GM10266 (cell line): ENCODE results near the gene TXN2.

Experiments
- DNase-seq: peaks from one replicate; pipeline ENCODE4 v3.0.0; 2012; ENCODE audit errors: extremely low spot score
- TF ChIP-seq, protein P1 (sequence below): IDR thresholded peaks from 2 replicates; pipeline ENCODE4 v1.5.1; 2012; ENCODE audit warnings: mild to moderate bottlenecking, low read depth; ENCODE audit not compliant: control insufficient read depth, insufficient read depth; ENCODE audit errors: missing control alignments

TXN2 gene

DNA sequence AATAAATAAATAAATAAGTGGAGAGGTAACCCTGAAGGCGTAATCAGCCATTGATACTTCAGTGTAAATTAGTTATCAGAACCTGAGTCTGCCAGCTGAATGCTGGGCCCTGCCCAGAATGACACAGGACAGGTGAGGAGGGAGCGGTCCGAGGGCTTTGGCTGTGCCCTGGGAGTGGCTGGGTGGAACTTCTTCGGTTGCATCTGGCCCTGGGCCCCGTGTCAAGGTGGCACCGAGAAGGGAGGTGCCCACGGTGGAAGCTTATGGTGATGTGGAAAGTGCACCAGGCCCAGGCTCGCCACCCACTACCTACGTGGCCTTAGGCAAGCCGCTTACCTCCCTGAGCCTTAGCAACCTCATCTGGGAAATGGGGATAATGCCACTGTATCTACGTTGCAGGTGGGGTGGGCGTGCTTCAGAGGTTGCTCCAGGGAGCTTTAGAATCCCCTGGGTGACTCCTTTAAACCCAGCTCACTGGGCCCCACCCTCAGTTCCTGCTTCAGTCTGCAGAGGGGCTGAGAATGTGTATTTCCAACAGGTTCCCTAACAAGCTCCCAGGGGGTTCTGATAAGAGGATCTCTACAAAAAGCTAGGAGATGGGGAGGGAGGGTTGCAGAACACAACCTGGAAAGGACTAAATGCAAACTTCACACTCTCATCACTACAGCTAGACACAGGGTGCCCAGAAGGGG lies 38.8 kb downstream of the TXN2 start:
- TF ChIP-seq, protein P1, sequence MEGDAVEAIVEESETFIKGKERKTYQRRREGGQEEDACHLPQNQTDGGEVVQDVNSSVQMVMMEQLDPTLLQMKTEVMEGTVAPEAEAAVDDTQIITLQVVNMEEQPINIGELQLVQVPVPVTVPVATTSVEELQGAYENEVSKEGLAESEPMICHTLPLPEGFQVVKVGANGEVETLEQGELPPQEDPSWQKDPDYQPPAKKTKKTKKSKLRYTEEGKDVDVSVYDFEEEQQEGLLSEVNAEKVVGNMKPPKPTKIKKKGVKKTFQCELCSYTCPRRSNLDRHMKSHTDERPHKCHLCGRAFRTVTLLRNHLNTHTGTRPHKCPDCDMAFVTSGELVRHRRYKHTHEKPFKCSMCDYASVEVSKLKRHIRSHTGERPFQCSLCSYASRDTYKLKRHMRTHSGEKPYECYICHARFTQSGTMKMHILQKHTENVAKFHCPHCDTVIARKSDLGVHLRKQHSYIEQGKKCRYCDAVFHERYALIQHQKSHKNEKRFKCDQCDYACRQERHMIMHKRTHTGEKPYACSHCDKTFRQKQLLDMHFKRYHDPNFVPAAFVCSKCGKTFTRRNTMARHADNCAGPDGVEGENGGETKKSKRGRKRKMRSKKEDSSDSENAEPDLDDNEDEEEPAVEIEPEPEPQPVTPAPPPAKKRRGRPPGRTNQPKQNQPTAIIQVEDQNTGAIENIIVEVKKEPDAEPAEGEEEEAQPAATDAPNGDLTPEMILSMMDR, result no peak
- DNase-seq, result no peak

DNA sequence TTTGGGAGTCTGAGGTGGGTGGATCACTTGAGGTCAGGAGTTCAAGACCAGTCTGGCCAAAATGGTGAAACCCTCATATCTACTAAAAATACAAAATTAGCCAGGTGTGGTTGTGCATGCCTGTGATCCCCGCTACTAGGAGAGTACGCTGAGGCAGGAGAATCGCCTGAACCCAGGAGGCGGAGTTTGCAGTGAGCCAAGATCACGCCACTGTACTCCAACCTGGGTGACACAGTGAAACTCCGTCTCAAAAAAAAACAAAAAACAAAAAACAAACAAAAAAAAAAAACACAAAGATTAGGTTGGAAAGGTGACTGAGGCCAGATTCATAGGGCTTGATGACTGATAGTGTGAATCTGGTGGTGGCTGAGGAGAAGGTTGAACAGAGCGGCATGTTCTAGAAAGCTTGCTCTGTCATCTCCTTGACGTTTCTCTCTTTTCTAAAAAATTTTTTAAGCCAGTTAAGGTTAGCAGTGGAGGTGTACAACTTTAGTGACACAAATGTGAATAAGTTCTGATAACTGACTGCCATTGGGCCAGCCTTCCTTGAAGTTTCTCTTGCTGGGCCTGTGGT lies 40.9 kb downstream of the TXN2 start:
- DNase-seq, result no peak
- TF ChIP-seq, protein P1, result no peak

DNA sequence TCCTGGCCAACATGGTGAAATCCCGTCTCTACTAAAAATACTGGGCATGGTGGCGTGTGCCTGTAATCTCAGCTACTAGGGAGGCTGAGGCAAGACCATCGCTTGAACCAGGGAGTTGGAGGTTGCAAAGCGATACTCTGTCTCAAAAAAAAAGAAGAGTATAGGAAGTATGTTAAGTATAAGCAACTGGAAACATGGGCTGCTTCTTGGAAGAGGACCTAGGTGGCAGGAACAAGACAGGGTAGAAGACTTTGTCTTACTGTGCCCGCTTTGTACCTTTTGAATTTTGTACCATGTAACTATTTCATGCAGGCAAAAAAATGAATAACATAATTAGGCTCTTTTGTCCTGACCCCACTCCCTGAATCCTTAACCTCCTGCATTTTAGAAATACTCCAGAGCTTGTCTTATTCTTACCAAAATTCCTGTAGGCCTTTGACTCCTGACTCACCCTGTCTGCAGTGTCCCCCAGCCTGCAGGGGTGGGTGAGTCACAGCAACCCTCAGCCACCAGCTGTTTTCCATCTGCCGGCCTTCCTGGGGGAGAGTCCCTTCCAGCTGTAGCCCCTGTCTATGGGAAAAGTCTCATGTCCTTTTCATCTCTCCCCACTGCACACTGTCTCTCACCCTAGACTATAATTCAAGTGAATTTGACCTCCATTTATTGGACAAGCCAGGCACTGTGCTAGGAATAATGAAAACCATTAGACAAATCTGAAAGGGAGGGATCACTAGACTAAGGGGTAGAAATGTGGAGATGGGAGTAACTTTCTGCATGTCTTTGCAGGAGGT lies 41.8 kb downstream of the TXN2 start:
- DNase-seq, result no peak
- TF ChIP-seq, protein P1, result no peak

DNA sequence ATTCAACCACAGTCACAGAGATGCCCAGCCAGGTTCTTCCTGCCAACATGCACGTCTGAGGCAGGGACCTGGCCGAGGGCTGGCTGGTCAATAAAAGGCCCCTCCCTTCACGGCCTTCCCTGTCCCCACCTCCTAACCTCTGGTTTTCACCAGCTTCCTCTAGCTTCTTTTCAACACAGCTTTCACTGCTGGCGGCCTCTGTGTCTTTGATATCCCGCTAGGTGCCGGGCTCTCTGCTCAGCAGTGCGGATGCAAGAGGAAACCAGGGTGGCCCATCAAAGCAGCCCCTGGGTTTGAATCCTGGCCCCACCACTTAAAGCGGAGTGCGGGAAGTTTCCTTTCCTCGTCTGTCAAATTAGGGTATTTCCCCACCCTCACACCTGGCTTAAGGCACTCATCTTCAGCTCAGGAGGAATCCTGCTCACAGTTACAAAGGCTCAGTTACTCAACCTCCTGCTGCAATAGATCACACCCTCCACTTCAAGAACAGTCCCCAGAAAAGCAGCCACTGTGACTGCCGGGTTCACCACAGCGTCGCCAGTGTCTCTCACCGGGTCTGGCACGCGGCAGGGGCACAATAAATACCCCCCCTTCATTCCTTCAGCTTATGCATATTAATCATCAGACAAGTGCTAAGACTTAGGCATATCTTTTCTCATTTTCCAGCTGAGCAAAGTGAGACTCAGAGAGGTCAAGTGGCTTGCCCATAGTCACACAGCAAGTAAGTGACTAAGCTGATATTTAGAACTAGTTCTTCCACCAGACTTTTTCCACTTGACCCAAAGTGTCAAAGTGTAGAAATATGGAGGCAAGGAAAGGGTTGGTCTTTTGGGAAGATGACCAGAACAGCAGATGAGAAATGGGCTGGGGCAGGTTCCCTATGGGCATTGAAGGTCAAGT lies 45.7 kb downstream of the TXN2 start:
- TF ChIP-seq, protein P1, result no peak
- DNase-seq, result no peak

DNA sequence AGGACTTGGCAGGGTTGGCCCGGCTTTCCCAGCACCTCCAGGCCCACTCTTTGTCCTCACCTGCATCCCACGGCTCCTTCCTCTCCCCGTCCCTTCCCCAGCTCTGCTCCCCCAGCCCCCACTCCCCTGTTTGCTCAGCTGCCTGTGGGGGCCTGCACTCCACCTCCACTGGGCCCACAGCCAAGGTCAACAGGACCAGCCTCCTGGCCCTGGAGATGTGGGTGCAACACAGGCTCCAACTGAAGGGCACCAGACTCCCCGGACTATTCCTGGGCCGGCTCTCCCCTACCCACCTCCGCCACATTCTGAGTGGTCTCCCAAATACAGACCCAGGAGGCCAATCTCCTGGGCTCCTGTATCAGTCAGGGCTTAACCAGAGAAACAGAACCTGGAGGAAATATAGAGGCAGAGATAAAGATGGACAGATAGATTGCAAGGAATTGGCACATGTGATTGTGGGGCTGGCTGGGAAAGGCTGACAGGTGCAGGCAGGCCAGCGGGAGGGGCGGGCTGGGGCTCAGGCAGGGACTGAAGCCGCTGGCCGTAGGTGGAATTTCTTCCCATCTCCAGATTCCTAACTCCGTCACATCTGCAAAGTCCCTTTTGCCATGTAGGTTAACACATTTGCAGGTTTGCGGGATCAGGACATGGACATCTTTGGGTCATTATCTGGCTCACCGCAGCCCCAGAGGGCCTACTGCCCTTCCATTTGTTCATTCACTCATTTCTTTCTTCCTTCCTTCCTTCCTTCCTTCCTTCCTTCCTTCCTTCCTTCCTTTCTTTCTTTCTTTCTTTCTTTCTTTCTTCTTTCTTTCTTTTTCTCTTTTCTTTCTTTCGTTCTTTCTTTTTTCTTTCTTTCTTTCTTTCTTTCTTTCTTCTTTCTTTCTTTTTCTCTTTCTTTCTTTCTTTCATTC lies 47.9 kb downstream of the TXN2 start:
- TF ChIP-seq, protein P1, result no peak
- DNase-seq, result no peak

DNA sequence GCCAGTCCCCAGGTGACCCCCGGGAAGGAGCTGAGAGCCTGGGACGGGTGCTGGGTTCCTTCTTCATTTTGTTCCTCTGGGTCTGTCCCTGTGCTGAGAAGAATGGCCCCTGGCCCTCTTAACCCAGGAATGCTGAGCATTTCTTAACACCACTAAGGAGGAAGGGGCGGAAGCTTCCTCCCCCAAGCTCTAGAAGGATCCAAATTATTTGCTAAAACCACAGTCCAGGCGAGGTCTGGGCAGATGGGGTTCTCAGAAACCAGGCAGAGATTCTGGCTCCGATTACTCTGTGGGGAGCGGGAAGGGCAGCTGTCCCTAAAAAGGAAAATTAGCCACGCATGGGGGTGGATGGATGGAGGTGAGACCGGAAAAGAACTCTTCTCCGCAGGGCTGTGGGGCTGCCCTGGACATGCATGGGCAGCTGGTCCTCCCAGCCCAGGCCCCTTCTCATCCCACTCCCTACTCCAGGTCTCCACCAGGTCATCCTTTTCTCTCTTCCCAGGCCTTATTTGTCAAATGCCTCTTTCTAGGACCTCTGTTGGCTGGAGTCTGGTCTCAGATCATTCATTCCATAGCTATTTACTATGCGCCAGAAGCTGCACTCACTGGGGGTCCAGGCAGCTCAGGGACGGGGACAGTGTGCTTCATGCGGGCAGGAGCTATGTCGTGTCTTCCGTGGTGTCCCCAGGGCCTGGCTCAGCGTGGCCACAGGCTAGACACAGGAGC lies 48.7 kb downstream of the TXN2 start:
- TF ChIP-seq, protein P1, result no peak
- no peak for DNase-seq
